Effector memory CD4-positive, alpha-beta T cell (primary cell): ENCODE data around the gene PLET1.

ENCODE experiments used
- DNase-seq, 3 donors: peaks; one replicate each; pipeline ENCODE4 v3.0.0-alpha.2; 2020
- H3K27ac ChIP-seq: 2 replicates; pipeline ENCODE4 v1.7.0; 2013; ENCODE audit warnings: mild to moderate bottlenecking, low read length, moderate library complexity; ENCODE audit not compliant: insufficient read depth, poor library complexity, severe bottlenecking
- H3K27me3 ChIP-seq: replicated peaks from 2 replicates; pipeline ENCODE4 v1.7.0; 2013; ENCODE audit warnings: mild to moderate bottlenecking, low read length; ENCODE audit not compliant: insufficient read depth, control insufficient read depth, poor library complexity, severe bottlenecking
- H3K36me3 ChIP-seq: 2 replicates; pipeline ENCODE4 v1.7.0; 2013; ENCODE audit warnings: mild to moderate bottlenecking, low read length, moderate library complexity; ENCODE audit not compliant: control insufficient read depth, insufficient read depth
- H3K4me1 ChIP-seq: 2 replicates; pipeline ENCODE4 v1.7.0; 2013; ENCODE audit warnings: low read length, mild to moderate bottlenecking; ENCODE audit not compliant: control insufficient read depth, insufficient read depth, poor library complexity, severe bottlenecking
- H3K4me3 ChIP-seq: 2 replicates; pipeline ENCODE4 v1.7.0; 2013; ENCODE audit warnings: low read length, low read depth, mild to moderate bottlenecking; ENCODE audit not compliant: insufficient read depth, poor library complexity, severe bottlenecking
- H3K9me3 ChIP-seq: 2 replicates; pipeline ENCODE4 v1.7.0; 2013; ENCODE audit warnings: mild to moderate bottlenecking, low read length, moderate library complexity; ENCODE audit not compliant: control insufficient read depth

PLET1 gene

GRCh38 chr11:112288021-112288420 is 27.4 kb upstream of the PLET1 start:
- Histone ChIP-seq H3K36me3 (no peaks in the 10 kb centered on the region), H3K4me3 (no peak overlapping the region), H3K27ac (no peak overlapping the region), H3K4me1 (peaks cover 6% of the 10 kb centered on the region), H3K27me3 (no peaks in the 10 kb centered on the region), H3K9me3 (no peaks in the 10 kb centered on the region)
- no peak for DNase-seq

- no peak for DNase-seq
- no peaks in the 10 kb centered on the region for H3K27me3 ChIP-seq
- peaks cover 15% of the 10 kb centered on the region for H3K4me1 ChIP-seq
- no peak overlapping the region for H3K4me3 ChIP-seq
- H3K36me3 ChIP-seq, result no peaks in the 10 kb centered on the region
- no peaks in the 10 kb centered on the region for H3K9me3 ChIP-seq
- no peak overlapping the region for H3K27ac ChIP-seq
These were observed 25.2 kb upstream of the PLET1 start for GRCh38 chr11:112285841-112286311.

GRCh38 chr11:112281726-112282125 is 21.1 kb upstream of the PLET1 start:
- DNase-seq, result no peak
- H3K27ac ChIP-seq, result no peak overlapping the region
- H3K4me3 ChIP-seq, result no peak overlapping the region

GRCh38 chr11:112280268-112281126 is 19.8 kb upstream of the PLET1 start:
- Histone ChIP-seq H3K4me1 (peaks cover 13% of the 10 kb centered on the region), H3K4me3 (peak overlapping the region; percentile 73), H3K27me3 (no peaks in the 10 kb centered on the region), H3K9me3 (no peaks in the 10 kb centered on the region), H3K27ac (no peak overlapping the region), H3K36me3 (no peaks in the 10 kb centered on the region)
- DNase-seq, result peak; percentile 37 to 52 (median 48)

More at GRCh38 chr11:112281726-112282125, 21.1 kb upstream of the PLET1 start:
- no peaks in the 10 kb centered on the region for H3K9me3 ChIP-seq
- no peaks in the 10 kb centered on the region for H3K36me3 ChIP-seq
- H3K27me3 ChIP-seq, result no peaks in the 10 kb centered on the region
- H3K4me1 ChIP-seq, result peaks cover 13% of the 10 kb centered on the region

GRCh38 chr11:112279901-112280267 is 19.2 kb upstream of the PLET1 start:
- H3K4me1 ChIP-seq, result peaks cover 13% of the 10 kb centered on the region
- no peaks in the 10 kb centered on the region for H3K9me3 ChIP-seq
- no peaks in the 10 kb centered on the region for H3K36me3 ChIP-seq
- peak; percentile 38 to 67 (median 53) for DNase-seq
- H3K27me3 ChIP-seq, result no peaks in the 10 kb centered on the region
- H3K27ac ChIP-seq, result no peak overlapping the region
- peak overlapping the region; percentile 73 for H3K4me3 ChIP-seq

- Histone ChIP-seq H3K4me3 (no peak overlapping the region), H3K27me3 (no peaks in the 10 kb centered on the region)
These were observed 18.1 kb upstream of the PLET1 start for GRCh38 chr11:112278803-112279202.

GRCh38 chr11:112277941-112278340 is 17.3 kb upstream of the PLET1 start:
- no peaks in the 10 kb centered on the region for H3K27me3 ChIP-seq
- no peak overlapping the region for H3K4me3 ChIP-seq
- no peak for DNase-seq
- H3K9me3 ChIP-seq, result no peaks in the 10 kb centered on the region
- H3K27ac ChIP-seq, result no peak overlapping the region
- H3K36me3 ChIP-seq, result no peaks in the 10 kb centered on the region
- H3K4me1 ChIP-seq, result peaks cover 13% of the 10 kb centered on the region

More at GRCh38 chr11:112278803-112279202, 18.1 kb upstream of the PLET1 start:
- Histone ChIP-seq H3K9me3 (no peaks in the 10 kb centered on the region), H3K27ac (no peak overlapping the region), H3K36me3 (no peaks in the 10 kb centered on the region), H3K4me1 (peaks cover 13% of the 10 kb centered on the region)
- no peak for DNase-seq

- H3K27me3 ChIP-seq, result no peaks in the 10 kb centered on the region
- H3K4me3 ChIP-seq, result no peak overlapping the region
- no peaks in the 10 kb centered on the region for H3K36me3 ChIP-seq
- H3K27ac ChIP-seq, result no peak overlapping the region
- peaks cover 13% of the 10 kb centered on the region for H3K4me1 ChIP-seq
- no peak for DNase-seq
- no peaks in the 10 kb centered on the region for H3K9me3 ChIP-seq
These were observed 16.4 kb upstream of the PLET1 start for GRCh38 chr11:112277029-112277428.

GRCh38 chr11:112274007-112274783 is 13.5 kb upstream of the PLET1 start:
- Histone ChIP-seq H3K4me1 (no peaks in the 10 kb centered on the region), H3K27ac (no peak overlapping the region), H3K9me3 (no peaks in the 10 kb centered on the region), H3K27me3 (no peaks in the 10 kb centered on the region), H3K36me3 (no peaks in the 10 kb centered on the region), H3K4me3 (no peak overlapping the region)
- no peak for DNase-seq

GRCh38 chr11:112273066-112273465 is 12.4 kb upstream of the PLET1 start:
- no peak overlapping the region for H3K4me3 ChIP-seq
- H3K27ac ChIP-seq, result no peak overlapping the region
- no peaks in the 10 kb centered on the region for H3K36me3 ChIP-seq
- no peaks in the 10 kb centered on the region for H3K9me3 ChIP-seq
- no peaks in the 10 kb centered on the region for H3K4me1 ChIP-seq
- no peak for DNase-seq
- no peaks in the 10 kb centered on the region for H3K27me3 ChIP-seq
